ENCODE measurements around the gene NCKAP5.
"Not testable (repeated sequence)": the region's sequence is repeated elsewhere in the genome, so short reads cannot be mapped to it uniquely, and the experiment has no call there.

NCKAP5 gene

GRCh38 chr2:133522204-133522603 lies 46.1 kb downstream of the NCKAP5 start:
- DNase-seq (ENCODE audit: low spot score), result no peak

GRCh38 chr2:133521146-133521745 lies 47.0 kb downstream of the NCKAP5 start:
- no peak for DNase-seq (ENCODE audit: low spot score)

- not testable (repeated sequence) for DNase-seq (ENCODE audit: low spot score)
These were observed 48.6 kb downstream of the NCKAP5 start for GRCh38 chr2:133519677-133520076.

- no peak for DNase-seq (ENCODE audit: low spot score)
These were observed 49.4 kb downstream of the NCKAP5 start for GRCh38 chr2:133518700-133519344.

GRCh38 chr2:133517876-133518275 lies 50.4 kb downstream of the NCKAP5 start:
- no peak for DNase-seq (ENCODE audit: low spot score)

GRCh38 chr2:133516405-133517026 lies 51.7 kb downstream of the NCKAP5 start:
- DNase-seq (ENCODE audit: low spot score), result no peak

GRCh38 chr2:133515271-133515670 lies 53.0 kb downstream of the NCKAP5 start:
- no peak for DNase-seq (ENCODE audit: low spot score)

GRCh38 chr2:133513893-133514292 lies 54.4 kb downstream of the NCKAP5 start:
- no peak for DNase-seq (ENCODE audit: low spot score)

GRCh38 chr2:133512121-133512520 lies 56.1 kb downstream of the NCKAP5 start:
- no peak for DNase-seq (ENCODE audit: low spot score)

GRCh38 chr2:133511679-133512078 lies 56.6 kb downstream of the NCKAP5 start:
- DNase-seq (ENCODE audit: low spot score), result no peak

GRCh38 chr2:133509777-133510176 lies 58.5 kb downstream of the NCKAP5 start:
- no peak for DNase-seq (ENCODE audit: low spot score)

- no peak for DNase-seq (ENCODE audit: low spot score)
These were observed 59.6 kb downstream of the NCKAP5 start for GRCh38 chr2:133508546-133509165.

- peak; percentile 11 for DNase-seq (ENCODE audit: low spot score)
These were observed 61.3 kb downstream of the NCKAP5 start for GRCh38 chr2:133506996-133507395.

GRCh38 chr2:133504566-133505505 lies 63.4 kb downstream of the NCKAP5 start:
- peak; percentile 22 for DNase-seq (ENCODE audit: low spot score)

GRCh38 chr2:133503927-133504326 lies 64.3 kb downstream of the NCKAP5 start:
- no peak for DNase-seq (ENCODE audit: low spot score)

- no peak for DNase-seq (ENCODE audit: low spot score)
These were observed 64.9 kb downstream of the NCKAP5 start for GRCh38 chr2:133503323-133503722.

GRCh38 chr2:133502678-133503077 lies 65.6 kb downstream of the NCKAP5 start:
- no peak for DNase-seq (ENCODE audit: low spot score)

- DNase-seq (ENCODE audit: low spot score), result no peak
These were observed 67.3 kb downstream of the NCKAP5 start for GRCh38 chr2:133500917-133501316.

GRCh38 chr2:133498662-133499585 lies 69.3 kb downstream of the NCKAP5 start:
- no peak for DNase-seq (ENCODE audit: low spot score)

GRCh38 chr2:133497951-133498565 lies 70.2 kb downstream of the NCKAP5 start:
- no peak for DNase-seq (ENCODE audit: low spot score)
